H9 (cell line): Measurements from ENCODE around the gene ZNF280C. TPM values are rescaled to one million over a fixed set of nuclear protein-coding genes. Genes with fewer than 3 reads are reported as not detected.

Source experiments
- DNase-seq: peaks from one replicate; pipeline ENCODE4 v3.0.0-alpha.2; 2017
- H2AFZ ChIP-seq: one replicate; pipeline ENCODE4 v1.6.1; 2013; ENCODE audit warnings: mild to moderate bottlenecking, low read length, control low read depth, moderate library complexity
- H2AK5ac ChIP-seq: 2 replicates; pipeline ENCODE4 v1.6.1; 2013; ENCODE audit warnings: low read length, control low read depth, mixed read lengths; ENCODE audit not compliant: insufficient read length
- H2BK120ac ChIP-seq: one replicate; pipeline ENCODE4 v1.6.1; 2013; ENCODE audit warnings: low read depth, mild to moderate bottlenecking, low read length, control low read depth, inconsistent platforms; ENCODE audit not compliant: poor library complexity, severe bottlenecking
- H2BK12ac ChIP-seq: 2 replicates; pipeline ENCODE4 v1.6.1; 2013; ENCODE audit warnings: low read length, control low read depth, mixed read lengths, low read depth; ENCODE audit not compliant: insufficient read length
- H2BK15ac ChIP-seq: 2 replicates; pipeline ENCODE4 v1.6.1; 2013; ENCODE audit warnings: low read depth, low read length, control low read depth
- H2BK20ac ChIP-seq: one replicate; pipeline ENCODE4 v1.6.1; 2013; ENCODE audit warnings: low read depth, mild to moderate bottlenecking, low read length, control low read depth, inconsistent platforms; ENCODE audit not compliant: poor library complexity, severe bottlenecking
- H2BK5ac ChIP-seq: 2 replicates; pipeline ENCODE4 v1.6.1; 2013; ENCODE audit warnings: low read length, control low read depth, mixed read lengths; ENCODE audit not compliant: insufficient read length
- H3K14ac ChIP-seq: 2 replicates; pipeline ENCODE4 v1.6.1; 2013; ENCODE audit warnings: low read length, control low read depth; ENCODE audit not compliant: insufficient read depth
- H3K18ac ChIP-seq: 2 replicates; pipeline ENCODE4 v1.6.1; 2013; ENCODE audit warnings: low read depth, mild to moderate bottlenecking, mixed read lengths, low read length, control low read depth; ENCODE audit not compliant: insufficient read length
- H3K23ac ChIP-seq: 2 replicates; pipeline ENCODE4 v1.6.1; 2013; ENCODE audit warnings: low read length, control low read depth, mixed read lengths, low read depth; ENCODE audit not compliant: insufficient read length
- H3K23me2 ChIP-seq: 2 replicates; pipeline ENCODE4 v1.6.1; 2013; ENCODE audit warnings: low read depth, mild to moderate bottlenecking, mixed read lengths, low read length, control low read depth; ENCODE audit not compliant: insufficient read length, poor library complexity, severe bottlenecking
- H3K27ac ChIP-seq: 2 replicates; pipeline ENCODE4 v1.5.1; 2013; ENCODE audit warnings: low read length, control low read depth, mixed read lengths, low read depth; ENCODE audit not compliant: insufficient read length
- H3K27me3 ChIP-seq: 2 replicates; pipeline ENCODE4 v1.6.1; 2013; ENCODE audit warnings: low read length, control low read depth, inconsistent platforms; ENCODE audit not compliant: insufficient read depth
- H3K4ac ChIP-seq: 2 replicates; pipeline ENCODE4 v1.6.1; 2013; ENCODE audit warnings: low read depth, mild to moderate bottlenecking, control low read depth, inconsistent platforms, low read length, moderate library complexity
- H3K4me1 ChIP-seq: 2 replicates; pipeline ENCODE4 v1.6.1; 2013; ENCODE audit warnings: low read length, control low read depth, inconsistent platforms; ENCODE audit not compliant: insufficient read depth
- H3K4me2 ChIP-seq: 2 replicates; pipeline ENCODE4 v1.6.1; 2013; ENCODE audit warnings: low read length, control low read depth, mixed read lengths; ENCODE audit not compliant: insufficient read length, insufficient read depth
- H3K56ac ChIP-seq: 2 replicates; pipeline ENCODE4 v1.6.1; 2013; ENCODE audit warnings: low read depth, mild to moderate bottlenecking, mixed read lengths, low read length, control low read depth; ENCODE audit not compliant: insufficient read length
- H3K79me1 ChIP-seq: 2 replicates; pipeline ENCODE4 v1.6.1; 2013; ENCODE audit warnings: low read depth, mild to moderate bottlenecking, moderate library complexity, low read length, control low read depth, inconsistent platforms; ENCODE audit not compliant: insufficient read depth, poor library complexity, severe bottlenecking
- H3K79me2 ChIP-seq: 2 replicates; pipeline ENCODE4 v1.6.1; 2013; ENCODE audit warnings: low read length, control low read depth, inconsistent platforms; ENCODE audit not compliant: insufficient read depth
- H3K9ac ChIP-seq: 2 replicates; pipeline ENCODE4 v1.6.1; 2013; ENCODE audit warnings: low read length, control low read depth, mixed read lengths; ENCODE audit not compliant: insufficient read length; ENCODE audit errors: extremely low read depth
- H3K9me3 ChIP-seq: one replicate; pipeline ENCODE4 v1.6.1; 2013; ENCODE audit warnings: low read depth, low read length, inconsistent platforms; ENCODE audit not compliant: control insufficient read depth
- H3T11ph ChIP-seq: one replicate; pipeline ENCODE4 v1.6.1; 2013; ENCODE audit warnings: mild to moderate bottlenecking, low read length, control low read depth, inconsistent platforms
- H4K20me1 ChIP-seq: one replicate; pipeline ENCODE4 v1.6.1; 2013; ENCODE audit not compliant: control insufficient read depth, insufficient read length, insufficient read depth
- H4K5ac ChIP-seq: 2 replicates; pipeline ENCODE4 v1.6.1; 2013; ENCODE audit warnings: low read depth, mild to moderate bottlenecking, mixed read lengths, low read length, control low read depth; ENCODE audit not compliant: insufficient read length
- H4K8ac ChIP-seq: replicated peaks from 2 replicates; pipeline ENCODE4 v1.6.1; 2013; ENCODE audit warnings: low read length, control low read depth, mixed read lengths, low read depth; ENCODE audit not compliant: insufficient read length
- H4K91ac ChIP-seq: 2 replicates; pipeline ENCODE4 v1.6.1; 2013; ENCODE audit warnings: low read depth, mild to moderate bottlenecking, moderate library complexity, mixed read lengths, low read length, control low read depth; ENCODE audit not compliant: insufficient read length
- H3K27ac Mint-ChIP-seq, 3 experiments: 2 replicates in 2 of 3; 3 replicates in 1 of 3; pipeline ENCODE4 v1.8.0; 2020 to 2021; ENCODE audit warnings: mixed read lengths in 3 of 3, mild to moderate bottlenecking in 1 of 3, moderate library complexity in 1 of 3
- H3K27me3 Mint-ChIP-seq: 2 replicates; pipeline ENCODE4 v1.8.0; 2021; ENCODE audit warnings: low read depth, mild to moderate bottlenecking, moderate library complexity, mixed read lengths
- H3K36me3 Mint-ChIP-seq, 3 experiments: 2 replicates in 2 of 3; 3 replicates in 1 of 3; pipeline ENCODE4 v1.8.0; 2020 to 2021; ENCODE audit warnings: low read depth in 3 of 3, mixed read lengths in 3 of 3; ENCODE audit not compliant: insufficient read depth in 1 of 3
- H3K4me1 Mint-ChIP-seq, 2 experiments: 2 replicates each; pipeline ENCODE4 v1.8.0; 2020; ENCODE audit warnings: mixed read lengths in 2 of 2
- H3K4me3 Mint-ChIP-seq, 2 experiments: 2 replicates in 1 of 2; 3 replicates in 1 of 2; pipeline ENCODE4 v1.8.0; 2020 to 2021; ENCODE audit warnings: mild to moderate bottlenecking in 2 of 2, mixed read lengths in 2 of 2, moderate library complexity in 1 of 2
- H3K9me3 Mint-ChIP-seq, 2 experiments: 2 replicates in 1 of 2; 3 replicates in 1 of 2; pipeline ENCODE4 v1.8.0; 2020; ENCODE audit warnings: mild to moderate bottlenecking in 2 of 2, mixed read lengths in 2 of 2, moderate library complexity in 1 of 2
- CTCF ChIP-seq: fragments of 200-600 bp; sonication (generic); conservative IDR thresholded peaks from 3 replicates; pipeline ENCODE4 v1.8.0; 2021; ENCODE audit warnings: antibody characterized with exemption, mild to moderate bottlenecking
- WGBS: extraction: QIAGEN DNeasy Blood & Tissue Kit; methylation state at CpG from one replicate; pipeline ENCODE4 v1.1.7; 2013; ENCODE audit warnings: missing lambda C conversion rate, low lambda C conversion rate, mixed read lengths; ENCODE audit not compliant: insufficient read length; ENCODE audit errors: extremely low coverage; 5-methylcytosine and 5-hydroxymethylcytosine counted together
- total RNA-seq: library from RNA; stranded (reverse); gene quantifications from 2 replicates; pipeline ENCODE4 v1.2.1, GENCODE V29; 2021

Gene ZNF280C
- total RNA-seq, 1 experiment from 2014 or later: 6.6 TPM

- H3K27me3 Mint-ChIP-seq: peaks cover 4% of the 10 kb centered on the region
- no peak overlapping the region for H2BK12ac ChIP-seq
- no peak overlapping the region for H3K27ac ChIP-seq
These were observed 89.5 kb downstream of the ZNF280C start for GRCh38 chrX:130179170-130179569.

More at GRCh38 chrX:130179170-130179569, 89.5 kb downstream of the ZNF280C start:
- Histone ChIP-seq H2BK5ac (no peak overlapping the region), H3K56ac (no peak overlapping the region), H3K14ac (no peak overlapping the region), H3K4me1 (no peaks in the 10 kb centered on the region), H4K5ac (no peak overlapping the region), H3K79me2 (no peaks in the 10 kb centered on the region; the same call in 1 of the 2 replicates), H2AFZ (no peak overlapping the region), H3T11ph (no peak overlapping the region), H3K79me1 (no peaks in the 10 kb centered on the region), H4K20me1 (no peaks in the 10 kb centered on the region), H4K8ac (no peak overlapping the region), H2BK120ac (no peak overlapping the region), H3K4me2 (no peak overlapping the region), H3K4ac (no peak overlapping the region), H3K27me3 (no peaks in the 10 kb centered on the region), H3K9me3 (peaks cover 25% of the 10 kb centered on the region), H3K23ac (no peak overlapping the region), H3K9ac (no peak overlapping the region), H2BK20ac (no peak overlapping the region), H3K18ac (no peak overlapping the region), H2AK5ac (no peak overlapping the region), H2BK15ac (no peak overlapping the region), H4K91ac (no peak overlapping the region), H3K23me2 (no peaks in the 10 kb centered on the region)
- no peak for TF ChIP-seq CTCF
- peaks cover 4 to 8% (median 7%) of the 10 kb centered on the region in 3 experiments; a peak in 5 of 7 replicates for H3K36me3 Mint-ChIP-seq
- H3K4me3 Mint-ChIP-seq: no peak overlapping the region
- no peaks in the 10 kb centered on the region for H3K4me1 Mint-ChIP-seq
- WGBS: no CpG with 5 or more reads among the region's 5 CpGs
- DNase-seq: no peak
- peaks cover 0 to 61% of the 10 kb centered on the region in 2 experiments; a peak in 2 of 5 replicates for H3K9me3 Mint-ChIP-seq
- no peak overlapping the region for H3K27ac Mint-ChIP-seq
